ENCODE results near the gene WDPCP.
"Not testable (repeated sequence)": the region's sequence is repeated elsewhere in the genome, so short reads cannot be mapped to it uniquely, and the experiment has no call there.

Gene WDPCP

GRCh38 chr2:63159262-63159661 lies 429.0 kb downstream of the WDPCP start:
- TF ChIP-seq PPARA (CRISPR knock-in tag; IDR thresholded peaks at IDR 0.05; ENCODE audit: borderline replicate concordance) (no peak), POU6F1 (CRISPR knock-in tag; IDR thresholded peaks at IDR 0.05; ENCODE audit: borderline replicate concordance, low read depth) (no peak), TCF4 (CRISPR knock-in tag; IDR thresholded peaks at IDR 0.05; ENCODE audit: borderline replicate concordance) (no peak), CSDC2 (CRISPR knock-in tag; IDR thresholded peaks at IDR 0.05) (no peak), ZC3H10 (CRISPR knock-in tag; IDR thresholded peaks at IDR 0.05) (no peak), ZFP30 (CRISPR knock-in tag; IDR thresholded peaks at IDR 0.05) (no peak), TOX (CRISPR knock-in tag; IDR thresholded peaks at IDR 0.05; ENCODE audit: borderline replicate concordance) (no peak), SNAI2 (CRISPR knock-in tag; IDR thresholded peaks at IDR 0.05) (no peak), ESRRG (CRISPR knock-in tag; IDR thresholded peaks at IDR 0.05) (no peak), ZNF8 (CRISPR knock-in tag; IDR thresholded peaks at IDR 0.05) (no peak)
- no peak for ATAC-seq

GRCh38 chr2:63136683-63137082 lies 451.6 kb downstream of the WDPCP start:
- peak; percentile 71 for TF ChIP-seq ZNF8 (CRISPR knock-in tag; IDR thresholded peaks at IDR 0.05)
- not testable (repeated sequence) for ATAC-seq

GRCh38 chr2:63132020-63132419 lies 456.3 kb downstream of the WDPCP start:
- TF ChIP-seq PATZ1 (CRISPR knock-in tag; IDR thresholded peaks at IDR 0.05; ENCODE audit: borderline replicate concordance) (no peak), ZFP3 (CRISPR knock-in tag; IDR thresholded peaks at IDR 0.05) (no peak), SNAI2 (CRISPR knock-in tag; IDR thresholded peaks at IDR 0.05) (no peak), TCF4 (CRISPR knock-in tag; IDR thresholded peaks at IDR 0.05; ENCODE audit: borderline replicate concordance) (no peak), GLIS3 (CRISPR knock-in tag; IDR thresholded peaks at IDR 0.05) (no peak)
- no peak for ATAC-seq

GRCh38 chr2:63131196-63131595 lies 457.1 kb downstream of the WDPCP start:
- no peak for ATAC-seq
- no peak for TF ChIP-seq CSDC2 (CRISPR knock-in tag; IDR thresholded peaks at IDR 0.05)
- no peak for TF ChIP-seq PATZ1 (CRISPR knock-in tag; IDR thresholded peaks at IDR 0.05; ENCODE audit: borderline replicate concordance)
- no peak for TF ChIP-seq ZNF70 (CRISPR knock-in tag; IDR thresholded peaks at IDR 0.05)
- no peak for TF ChIP-seq ISL1 (CRISPR knock-in tag; IDR thresholded peaks at IDR 0.05)
- no peak for TF ChIP-seq TOX (CRISPR knock-in tag; IDR thresholded peaks at IDR 0.05; ENCODE audit: borderline replicate concordance)
- no peak for TF ChIP-seq TCF4 (CRISPR knock-in tag; IDR thresholded peaks at IDR 0.05; ENCODE audit: borderline replicate concordance)
- TF ChIP-seq POU6F1 (CRISPR knock-in tag; IDR thresholded peaks at IDR 0.05; ENCODE audit: borderline replicate concordance, low read depth), result no peak
- no peak for TF ChIP-seq ESRRG (CRISPR knock-in tag; IDR thresholded peaks at IDR 0.05)
- no peak for TF ChIP-seq PPARA (CRISPR knock-in tag; IDR thresholded peaks at IDR 0.05; ENCODE audit: borderline replicate concordance)
- TF ChIP-seq SNAI2 (CRISPR knock-in tag; IDR thresholded peaks at IDR 0.05), result no peak
- TF ChIP-seq OSR1 (CRISPR knock-in tag; IDR thresholded peaks at IDR 0.05), result no peak
- TF ChIP-seq ZNF8 (CRISPR knock-in tag; IDR thresholded peaks at IDR 0.05), result no peak
- no peak for TF ChIP-seq CREB5 (CRISPR knock-in tag; IDR thresholded peaks at IDR 0.05; ENCODE audit: low read depth)

GRCh38 chr2:63127594-63127993 lies 460.7 kb downstream of the WDPCP start:
- no peak for ATAC-seq
- no peak for TF ChIP-seq CREB5 (CRISPR knock-in tag; IDR thresholded peaks at IDR 0.05; ENCODE audit: low read depth)
- TF ChIP-seq TOX (CRISPR knock-in tag; IDR thresholded peaks at IDR 0.05; ENCODE audit: borderline replicate concordance), result no peak
- no peak for TF ChIP-seq ZC3H10 (CRISPR knock-in tag; IDR thresholded peaks at IDR 0.05)
- TF ChIP-seq OSR1 (CRISPR knock-in tag; IDR thresholded peaks at IDR 0.05), result no peak
- no peak for TF ChIP-seq ISL1 (CRISPR knock-in tag; IDR thresholded peaks at IDR 0.05)
- TF ChIP-seq BACH2 (CRISPR knock-in tag; IDR thresholded peaks at IDR 0.05; ENCODE audit: borderline replicate concordance), result no peak
- TF ChIP-seq ZFP30 (CRISPR knock-in tag; IDR thresholded peaks at IDR 0.05), result no peak
- TF ChIP-seq GLIS3 (CRISPR knock-in tag; IDR thresholded peaks at IDR 0.05), result no peak
- TF ChIP-seq SNAI2 (CRISPR knock-in tag; IDR thresholded peaks at IDR 0.05), result no peak
- TF ChIP-seq ZFP3 (CRISPR knock-in tag; IDR thresholded peaks at IDR 0.05), result no peak
- TF ChIP-seq CSDC2 (CRISPR knock-in tag; IDR thresholded peaks at IDR 0.05), result no peak
- TF ChIP-seq POU6F1 (CRISPR knock-in tag; IDR thresholded peaks at IDR 0.05; ENCODE audit: borderline replicate concordance, low read depth), result no peak
- no peak for TF ChIP-seq CSRNP3 (CRISPR knock-in tag; IDR thresholded peaks at IDR 0.05)
